Measurements from ENCODE around the gene LDLRAD4.

DNA sequence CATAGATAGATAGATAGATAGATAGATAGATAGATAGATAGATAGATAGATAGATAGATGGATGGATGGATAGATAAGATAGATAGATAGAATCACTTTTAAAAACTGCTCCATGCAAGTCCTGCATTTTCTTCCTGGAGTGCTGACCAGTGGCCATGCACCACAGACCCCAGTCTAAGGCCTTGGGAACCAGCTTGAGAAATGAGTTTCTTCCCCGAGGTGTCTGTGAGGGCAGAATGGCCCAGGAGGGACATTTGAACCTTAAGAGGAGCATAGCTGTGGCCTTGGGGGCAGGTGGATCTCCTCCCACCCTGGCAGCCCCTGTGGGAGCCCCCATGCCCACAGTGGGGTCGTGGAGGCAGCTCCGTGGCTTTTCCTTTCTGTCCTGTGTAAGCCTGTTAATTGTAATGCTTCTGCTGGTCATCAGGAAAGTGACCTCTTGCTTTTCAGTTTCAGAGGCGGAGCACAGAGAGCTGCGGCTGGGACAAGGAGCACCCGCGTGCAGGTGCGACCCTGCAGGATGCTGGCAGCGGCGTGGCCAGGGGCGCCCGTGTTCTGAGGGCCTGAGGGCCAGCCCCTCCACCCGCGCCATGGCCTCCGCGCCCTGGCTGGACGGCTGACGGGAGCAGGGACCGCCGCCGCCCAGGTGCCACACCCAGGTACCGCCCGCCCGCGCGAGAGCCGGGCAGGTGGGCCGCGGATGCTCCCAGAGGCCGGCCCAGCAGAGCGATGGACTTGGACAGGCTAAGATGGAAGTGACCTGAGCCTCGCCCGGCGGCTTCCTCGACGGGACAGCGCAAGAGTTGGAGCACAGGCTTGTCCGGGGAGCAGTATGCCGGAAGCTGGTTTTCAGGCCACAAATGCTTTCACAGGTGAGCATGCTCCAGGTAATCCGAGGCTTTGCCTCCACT is 168.6 kb downstream of the LDLRAD4 start:
- TF ChIP-seq, protein P1, sequence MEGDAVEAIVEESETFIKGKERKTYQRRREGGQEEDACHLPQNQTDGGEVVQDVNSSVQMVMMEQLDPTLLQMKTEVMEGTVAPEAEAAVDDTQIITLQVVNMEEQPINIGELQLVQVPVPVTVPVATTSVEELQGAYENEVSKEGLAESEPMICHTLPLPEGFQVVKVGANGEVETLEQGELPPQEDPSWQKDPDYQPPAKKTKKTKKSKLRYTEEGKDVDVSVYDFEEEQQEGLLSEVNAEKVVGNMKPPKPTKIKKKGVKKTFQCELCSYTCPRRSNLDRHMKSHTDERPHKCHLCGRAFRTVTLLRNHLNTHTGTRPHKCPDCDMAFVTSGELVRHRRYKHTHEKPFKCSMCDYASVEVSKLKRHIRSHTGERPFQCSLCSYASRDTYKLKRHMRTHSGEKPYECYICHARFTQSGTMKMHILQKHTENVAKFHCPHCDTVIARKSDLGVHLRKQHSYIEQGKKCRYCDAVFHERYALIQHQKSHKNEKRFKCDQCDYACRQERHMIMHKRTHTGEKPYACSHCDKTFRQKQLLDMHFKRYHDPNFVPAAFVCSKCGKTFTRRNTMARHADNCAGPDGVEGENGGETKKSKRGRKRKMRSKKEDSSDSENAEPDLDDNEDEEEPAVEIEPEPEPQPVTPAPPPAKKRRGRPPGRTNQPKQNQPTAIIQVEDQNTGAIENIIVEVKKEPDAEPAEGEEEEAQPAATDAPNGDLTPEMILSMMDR (IDR thresholded peaks at IDR 0.05; ENCODE audit: insufficient read depth, low read length), result no peak
- TF ChIP-seq POLR2AphosphoS5 (IDR thresholded peaks at IDR 0.05; ENCODE audit: low read depth) (no peak), GABPA (IDR thresholded peaks at IDR 0.05; ENCODE audit: low read depth) (no peak), SPI1 (IDR thresholded peaks at IDR 0.05; ENCODE audit: borderline replicate concordance, low read depth) (no peak)
- TF ChIP-seq, protein P2, sequence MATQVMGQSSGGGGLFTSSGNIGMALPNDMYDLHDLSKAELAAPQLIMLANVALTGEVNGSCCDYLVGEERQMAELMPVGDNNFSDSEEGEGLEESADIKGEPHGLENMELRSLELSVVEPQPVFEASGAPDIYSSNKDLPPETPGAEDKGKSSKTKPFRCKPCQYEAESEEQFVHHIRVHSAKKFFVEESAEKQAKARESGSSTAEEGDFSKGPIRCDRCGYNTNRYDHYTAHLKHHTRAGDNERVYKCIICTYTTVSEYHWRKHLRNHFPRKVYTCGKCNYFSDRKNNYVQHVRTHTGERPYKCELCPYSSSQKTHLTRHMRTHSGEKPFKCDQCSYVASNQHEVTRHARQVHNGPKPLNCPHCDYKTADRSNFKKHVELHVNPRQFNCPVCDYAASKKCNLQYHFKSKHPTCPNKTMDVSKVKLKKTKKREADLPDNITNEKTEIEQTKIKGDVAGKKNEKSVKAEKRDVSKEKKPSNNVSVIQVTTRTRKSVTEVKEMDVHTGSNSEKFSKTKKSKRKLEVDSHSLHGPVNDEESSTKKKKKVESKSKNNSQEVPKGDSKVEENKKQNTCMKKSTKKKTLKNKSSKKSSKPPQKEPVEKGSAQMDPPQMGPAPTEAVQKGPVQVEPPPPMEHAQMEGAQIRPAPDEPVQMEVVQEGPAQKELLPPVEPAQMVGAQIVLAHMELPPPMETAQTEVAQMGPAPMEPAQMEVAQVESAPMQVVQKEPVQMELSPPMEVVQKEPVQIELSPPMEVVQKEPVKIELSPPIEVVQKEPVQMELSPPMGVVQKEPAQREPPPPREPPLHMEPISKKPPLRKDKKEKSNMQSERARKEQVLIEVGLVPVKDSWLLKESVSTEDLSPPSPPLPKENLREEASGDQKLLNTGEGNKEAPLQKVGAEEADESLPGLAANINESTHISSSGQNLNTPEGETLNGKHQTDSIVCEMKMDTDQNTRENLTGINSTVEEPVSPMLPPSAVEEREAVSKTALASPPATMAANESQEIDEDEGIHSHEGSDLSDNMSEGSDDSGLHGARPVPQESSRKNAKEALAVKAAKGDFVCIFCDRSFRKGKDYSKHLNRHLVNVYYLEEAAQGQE (IDR thresholded peaks at IDR 0.05; ENCODE audit: insufficient replicate concordance, low read depth), result no peak

Data from HL-60 (cell line).